ENCODE data around the gene MLIP. TPM values are rescaled to one million over a fixed set of nuclear protein-coding genes. Genes with fewer than 3 reads are reported as not detected.

Gene MLIP
- total RNA-seq, 4 donors from 2014 or later: 0.64 to 4.0 TPM; not detected in 2

DNA sequence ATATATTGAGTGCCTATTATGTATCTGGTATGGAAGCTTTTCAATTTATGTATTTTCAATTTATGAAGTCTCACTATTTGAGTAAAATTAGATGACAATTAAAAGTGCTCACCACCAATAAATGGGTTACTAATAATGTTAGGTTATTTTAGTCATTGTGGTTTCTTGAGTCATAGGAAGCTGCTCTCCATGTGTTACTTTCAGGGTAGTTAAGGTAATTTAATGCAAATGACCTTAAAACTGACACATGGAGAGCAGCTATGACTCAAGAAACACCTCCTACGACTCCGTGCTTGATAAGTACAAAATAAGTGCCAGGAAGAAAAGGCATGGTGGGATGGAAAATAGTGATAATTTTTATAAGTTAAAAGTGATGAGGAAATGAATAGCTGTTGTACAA is 180.5 kb downstream of the MLIP start:
- TF ChIP-seq POLR2A (IDR thresholded peaks at IDR 0.05): no peak
- no peak for TF ChIP-seq EP300 (IDR thresholded peaks at IDR 0.05; ENCODE audit: low read depth)
- TF ChIP-seq POLR2AphosphoS5 (IDR thresholded peaks at IDR 0.05): no peak
- TF ChIP-seq, protein P1, sequence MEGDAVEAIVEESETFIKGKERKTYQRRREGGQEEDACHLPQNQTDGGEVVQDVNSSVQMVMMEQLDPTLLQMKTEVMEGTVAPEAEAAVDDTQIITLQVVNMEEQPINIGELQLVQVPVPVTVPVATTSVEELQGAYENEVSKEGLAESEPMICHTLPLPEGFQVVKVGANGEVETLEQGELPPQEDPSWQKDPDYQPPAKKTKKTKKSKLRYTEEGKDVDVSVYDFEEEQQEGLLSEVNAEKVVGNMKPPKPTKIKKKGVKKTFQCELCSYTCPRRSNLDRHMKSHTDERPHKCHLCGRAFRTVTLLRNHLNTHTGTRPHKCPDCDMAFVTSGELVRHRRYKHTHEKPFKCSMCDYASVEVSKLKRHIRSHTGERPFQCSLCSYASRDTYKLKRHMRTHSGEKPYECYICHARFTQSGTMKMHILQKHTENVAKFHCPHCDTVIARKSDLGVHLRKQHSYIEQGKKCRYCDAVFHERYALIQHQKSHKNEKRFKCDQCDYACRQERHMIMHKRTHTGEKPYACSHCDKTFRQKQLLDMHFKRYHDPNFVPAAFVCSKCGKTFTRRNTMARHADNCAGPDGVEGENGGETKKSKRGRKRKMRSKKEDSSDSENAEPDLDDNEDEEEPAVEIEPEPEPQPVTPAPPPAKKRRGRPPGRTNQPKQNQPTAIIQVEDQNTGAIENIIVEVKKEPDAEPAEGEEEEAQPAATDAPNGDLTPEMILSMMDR (IDR thresholded peaks at IDR 0.05): no peak
- intact Hi-C loops (cut with DNase I; ENCODE audit: low total_unique reads): no loop called here
- Histone ChIP-seq H3K27ac (no peak overlapping the region), H3K27me3 (no peaks in the 10 kb centered on the region), H3K36me3 (no peaks in the 10 kb centered on the region), H3K9me3 (no peaks in the 10 kb centered on the region), H3K4me3 (no peak overlapping the region), H3K4me1 (no peaks in the 10 kb centered on the region)
- no peak for DNase-seq
- 65 to 73% methylated on average over 2 of the region's 2 CpGs for WGBS, 2 donors (ENCODE audit: low coverage in 1 of 2)
- in situ Hi-C loops (cut with MboI; ENCODE audit: low pct_ligation_motif_present in 1 of 4, low pct_unique_long_range_greater_than_20kb in 1 of 4, low sequenced_read_pairs in 3 of 4): no loop called here

GRCh38 chr6:54294965-54295532 is 183.8 kb downstream of the MLIP start:
- H3K27me3 ChIP-seq: no peaks in the 10 kb centered on the region
- in situ Hi-C loops (cut with MboI; ENCODE audit: low pct_ligation_motif_present in 1 of 4, low pct_unique_long_range_greater_than_20kb in 1 of 4, low sequenced_read_pairs in 3 of 4) (no loop called here), intact Hi-C loops (cut with DNase I; ENCODE audit: low total_unique reads) (no loop called here)
- no peak overlapping the region for H3K4me3 ChIP-seq
- no peaks in the 10 kb centered on the region for H3K9me3 ChIP-seq
- TF ChIP-seq, protein P1 (IDR thresholded peaks at IDR 0.05): no peak
- TF ChIP-seq EP300 (IDR thresholded peaks at IDR 0.05; ENCODE audit: low read depth) (no peak), POLR2AphosphoS5 (IDR thresholded peaks at IDR 0.05) (no peak), POLR2A (IDR thresholded peaks at IDR 0.05) (no peak)
- WGBS, 2 donors (ENCODE audit: low coverage in 1 of 2): 92% methylated on average over 8 of the region's 8 CpGs; no CpG with 5 or more reads in 1 of the 2 donors
- DNase-seq: no peak
- no peak overlapping the region for H3K27ac ChIP-seq
- no peaks in the 10 kb centered on the region for H3K4me1 ChIP-seq
- no peaks in the 10 kb centered on the region for H3K36me3 ChIP-seq

DNA sequence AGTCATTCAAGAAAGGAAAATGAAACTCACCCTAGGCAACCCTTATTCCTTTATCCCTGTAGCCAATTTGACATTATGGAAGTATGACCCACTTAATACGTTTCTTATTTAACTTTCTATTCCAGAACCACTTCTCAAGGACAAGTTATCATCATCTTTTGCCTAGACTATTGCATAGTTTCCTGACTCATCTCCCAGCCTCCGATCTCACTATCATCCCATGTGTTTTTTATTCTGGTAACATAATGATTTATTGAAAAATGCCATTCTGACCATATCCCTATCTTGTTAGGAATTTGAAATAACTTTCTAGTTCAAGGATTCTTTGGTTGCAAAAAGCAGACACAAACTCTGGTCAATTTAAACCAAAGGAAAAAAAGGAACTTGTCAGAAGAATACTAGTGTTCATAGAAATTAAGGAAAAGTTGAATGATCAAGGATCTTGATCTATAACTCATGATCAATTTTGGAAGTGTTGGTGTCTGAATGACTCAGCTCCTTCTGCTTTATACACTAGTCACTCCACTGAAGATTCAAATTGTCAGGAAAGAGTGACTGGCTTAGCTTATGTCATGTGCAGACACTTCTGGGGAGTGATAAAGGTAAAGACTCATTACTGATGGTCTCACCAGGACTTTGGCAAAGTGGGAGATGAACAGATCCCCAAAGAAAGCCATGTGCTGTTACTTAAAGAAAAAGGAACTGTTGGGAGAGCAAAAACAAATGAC is 188.5 kb downstream of the MLIP start:
- Histone ChIP-seq H3K9me3 (no peaks in the 10 kb centered on the region), H3K36me3 (no peaks in the 10 kb centered on the region), H3K4me3 (no peak overlapping the region), H3K27me3 (no peaks in the 10 kb centered on the region), H3K27ac (no peak overlapping the region), H3K4me1 (no peaks in the 10 kb centered on the region)
- no peak for DNase-seq
- 70 to 85% methylated on average over 2 of the region's 2 CpGs for WGBS, 2 donors (ENCODE audit: low coverage in 1 of 2)
- in situ Hi-C loops (cut with MboI; ENCODE audit: low pct_ligation_motif_present in 1 of 4, low pct_unique_long_range_greater_than_20kb in 1 of 4, low sequenced_read_pairs in 3 of 4) (no loop called here), intact Hi-C loops (cut with DNase I; ENCODE audit: low total_unique reads) (no loop called here)
- TF ChIP-seq, protein P1 (IDR thresholded peaks at IDR 0.05): no peak
- TF ChIP-seq POLR2A (IDR thresholded peaks at IDR 0.05): no peak
- TF ChIP-seq EP300 (IDR thresholded peaks at IDR 0.05; ENCODE audit: low read depth): no peak
- TF ChIP-seq POLR2AphosphoS5 (IDR thresholded peaks at IDR 0.05): no peak

DNA sequence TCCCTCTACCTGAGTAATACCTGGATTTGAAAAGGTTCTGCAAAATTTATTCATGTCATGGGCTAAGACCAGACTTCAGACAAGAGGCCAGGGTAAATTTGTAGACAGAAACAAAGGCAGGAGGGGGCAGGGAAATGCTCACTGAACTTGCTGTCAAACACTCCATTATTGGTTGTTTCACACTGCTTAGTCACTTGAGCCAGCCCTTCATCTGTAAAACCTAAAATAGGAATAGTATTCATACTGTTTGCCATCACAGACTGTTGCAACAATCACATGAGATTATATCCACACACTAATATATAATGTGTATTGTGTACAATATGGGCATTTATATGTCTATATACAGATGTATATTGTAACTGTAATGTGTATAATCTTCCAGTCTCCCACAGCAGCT is 190.5 kb downstream of the MLIP start:
- Histone ChIP-seq H3K4me3 (no peak overlapping the region), H3K4me1 (peaks cover 0 to under 1% (median 0%) of the 10 kb centered on the region in 4 donors), H3K27me3 (no peaks in the 10 kb centered on the region), H3K9me3 (no peaks in the 10 kb centered on the region), H3K27ac (no peak overlapping the region), H3K36me3 (no peaks in the 10 kb centered on the region)
- no peak for DNase-seq
- TF ChIP-seq EP300 (IDR thresholded peaks at IDR 0.05; ENCODE audit: low read depth) (no peak), POLR2A (IDR thresholded peaks at IDR 0.05) (no peak), POLR2AphosphoS5 (IDR thresholded peaks at IDR 0.05) (no peak)
- TF ChIP-seq, protein P1 (IDR thresholded peaks at IDR 0.05): no peak
- intact Hi-C loops (cut with DNase I; ENCODE audit: low total_unique reads): no loop called here
- in situ Hi-C loops (cut with MboI; ENCODE audit: low pct_ligation_motif_present in 1 of 4, low pct_unique_long_range_greater_than_20kb in 1 of 4, low sequenced_read_pairs in 3 of 4): no loop called here
